Caco-2 (cell line): ENCODE measurements around the gene MYADML2. TPM values are rescaled to one million over a fixed set of nuclear protein-coding genes. Genes with fewer than 3 reads are reported as not detected.

Experiments
- BruUV-seq: library from RNA; stranded (reverse); fragments of 400-500 nt; replicated peaks from 2 replicates; lab custom pipeline; 2021; lab: Mats Ljungman, UMichigan
- CTCF ChIA-PET: fragments of 300-600 bp; sonication (Branson Sonifier 250); formaldehyde crosslinking; loops from one replicate; lab custom pipeline; 2022; ENCODE audit warnings: antibody characterized with exemption; lab: Charles Lee
- POLR2A ChIA-PET: fragments of 300-600 bp; sonication (Branson Sonifier 250); formaldehyde crosslinking; loops from one replicate; lab custom pipeline; 2022; ENCODE audit warnings: antibody characterized with exemption; lab: Charles Lee
- DNase-seq, 2 experiments: peaks; one replicate each; pipeline versions ENCODE4 v3.0.0 to v3.0.0-alpha.2; 2020 to 2022
- H3K27me3 ChIP-seq: replicated peaks from 2 replicates; pipeline ENCODE4 v1.6.0; 2011; ENCODE audit warnings: low read length; ENCODE audit not compliant: control insufficient read depth, insufficient read depth
- H3K36me3 ChIP-seq: 2 replicates; pipeline ENCODE4 v1.5.1; 2011; ENCODE audit warnings: low read length; ENCODE audit not compliant: control insufficient read depth, insufficient read depth
- H3K4me1 ChIP-seq: fragments of 250-450 bp; sonication (Bioruptor Pico); 2 replicates; pipeline ENCODE4 v1.5.1; 2020; ENCODE audit warnings: mild to moderate bottlenecking
- H3K4me3 ChIP-seq: 2 replicates; pipeline ENCODE4 v1.5.1; 2011; ENCODE audit warnings: low read depth, mild to moderate bottlenecking, control low read depth, low read length
- H3K9me3 ChIP-seq: fragments of 250-450 bp; sonication (Bioruptor Pico); 2 replicates; pipeline ENCODE4 v1.5.1; 2020; ENCODE audit warnings: mild to moderate bottlenecking, moderate library complexity
- H3K27ac Mint-ChIP-seq: one replicate; pipeline ENCODE4 v1.8.0; 2022; ENCODE audit warnings: mixed read lengths; ENCODE audit not compliant: unreplicated experiment
- H3K27me3 Mint-ChIP-seq: one replicate; pipeline ENCODE4 v1.8.0; 2022; ENCODE audit warnings: mixed read lengths; ENCODE audit not compliant: insufficient read depth, unreplicated experiment
- H3K36me3 Mint-ChIP-seq: one replicate; pipeline ENCODE4 v1.8.0; 2022; ENCODE audit warnings: mild to moderate bottlenecking, mixed read lengths; ENCODE audit not compliant: insufficient read depth, unreplicated experiment
- H3K4me1 Mint-ChIP-seq: one replicate; pipeline ENCODE4 v1.8.0; 2022; ENCODE audit warnings: low read depth, mixed read lengths; ENCODE audit not compliant: unreplicated experiment
- H3K4me3 Mint-ChIP-seq: one replicate; pipeline ENCODE4 v1.8.0; 2022; ENCODE audit warnings: mild to moderate bottlenecking, moderate library complexity, mixed read lengths; ENCODE audit not compliant: unreplicated experiment
- H3K9me3 Mint-ChIP-seq: one replicate; pipeline ENCODE4 v1.8.0; 2022; ENCODE audit warnings: mixed read lengths; ENCODE audit not compliant: unreplicated experiment
- intact Hi-C: fragments of 100-400 bp; cut with micrococcal nuclease; formaldehyde crosslinking; loops from one replicate; pipeline ENCODE4 v1.10.0; 2022; ENCODE audit not compliant: unreplicated experiment
- total RNA-seq: library from RNA; stranded (reverse); gene quantifications from 2 replicates; pipeline ENCODE4 v1.2.3, GENCODE V29; 2022
- TF ChIP-seq, protein P1 (sequence below), 2 experiments: fragments of 200-600 bp in 1 of 2; IDR thresholded peaks; 1 replicate in 1 of 2; 2 replicates in 1 of 2; pipeline versions ENCODE4 v1.5.1 to v1.8.0; 2011 to 2022; ENCODE audit warnings: antibody characterized with exemption in 1 of 2, control low read depth in 1 of 2, inconsistent platforms in 1 of 2, low read depth in 1 of 2, low read length in 1 of 2, mild to moderate bottlenecking in 1 of 2, moderate library complexity in 1 of 2; ENCODE audit not compliant: insufficient read depth in 1 of 2, severe bottlenecking in 1 of 2, unreplicated experiment in 1 of 2

The MYADML2 gene
- total RNA-seq, 1 experiment from 2014 or later: not detected

DNA sequence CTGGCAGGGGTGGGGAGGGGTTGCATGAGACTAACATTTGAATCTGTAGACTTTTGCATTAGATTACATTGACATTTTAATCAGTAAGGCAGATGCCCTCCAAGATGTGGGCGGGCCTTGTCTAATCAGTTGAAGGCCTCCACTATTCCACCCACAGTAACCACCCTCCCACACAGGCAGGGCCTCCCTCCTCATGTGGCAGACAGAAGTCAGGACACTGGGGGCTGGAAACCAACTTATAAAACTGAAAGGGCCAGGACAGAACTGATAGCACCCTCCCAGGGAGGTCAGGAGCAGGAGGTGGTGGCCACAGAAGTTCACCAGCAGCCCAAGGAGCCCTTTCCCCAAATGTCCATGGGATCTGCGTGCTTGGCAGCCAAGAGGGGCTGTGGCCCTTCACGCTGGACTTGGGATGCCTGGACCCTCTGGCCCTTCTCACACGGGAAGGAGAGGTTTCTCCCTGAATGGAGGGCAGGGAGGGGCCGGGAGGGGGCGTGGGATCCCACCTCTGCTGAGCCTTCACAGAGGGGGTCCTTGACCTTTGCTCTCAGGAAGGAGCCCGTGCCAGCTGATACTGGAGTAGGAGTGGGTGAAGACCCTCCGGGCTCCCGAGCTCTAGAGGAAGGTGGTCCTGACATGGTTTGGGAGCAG, 14.6 kb downstream of the MYADML2 start:
- no peaks in the 10 kb centered on the region; the same call in 1 of the 2 replicates for H3K4me1 ChIP-seq
- no peaks in the 10 kb centered on the region for H3K9me3 Mint-ChIP-seq

DNA sequence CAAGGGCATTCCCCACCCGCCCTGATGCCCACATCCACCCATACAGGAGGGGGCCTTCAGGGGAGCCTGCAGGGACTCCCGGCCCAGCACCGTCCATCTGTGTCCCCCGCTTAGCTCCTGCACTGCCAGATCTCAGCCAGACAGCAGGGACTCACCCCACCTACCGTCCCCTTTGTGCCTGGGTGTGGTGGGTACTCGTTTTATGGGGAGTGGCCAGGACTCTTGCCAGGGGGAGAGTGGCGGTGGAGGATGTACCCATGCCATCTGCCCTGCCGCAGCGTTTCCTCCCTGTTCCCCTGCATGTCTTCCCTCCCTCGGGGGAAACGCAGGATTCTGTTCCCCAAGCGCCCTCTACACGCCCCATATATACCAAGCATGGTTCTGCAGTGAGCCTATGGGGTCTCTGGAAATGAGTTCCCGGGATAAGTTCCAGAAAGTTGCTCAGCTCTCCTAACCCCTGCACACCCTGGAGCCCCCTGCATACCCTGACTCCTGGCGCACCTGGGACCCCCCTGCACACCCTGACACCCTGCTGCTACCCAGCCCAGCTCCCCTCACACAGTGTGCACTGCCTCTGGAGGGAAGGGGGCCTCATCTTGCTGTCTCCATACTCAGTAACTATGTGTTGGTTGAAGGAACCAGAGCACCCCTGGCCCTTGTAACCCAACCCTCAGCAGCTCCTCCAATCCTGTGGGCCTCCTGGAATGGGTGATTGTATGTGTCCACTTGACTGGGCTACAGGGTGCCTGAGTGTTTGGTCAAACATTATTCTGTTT, 15.3 kb downstream of the MYADML2 start:
- CTCF ChIA-PET: no interaction called here
- Mint-ChIP-seq H3K27me3 (no peaks in the 10 kb centered on the region), H3K4me3 (peak overlapping the region; percentile 31), H3K27ac (peak overlapping the region; percentile 33), H3K36me3 (peaks cover 48% of the 10 kb centered on the region), H3K4me1 (peaks cover 7% of the 10 kb centered on the region), H3K9me3 (no peaks in the 10 kb centered on the region)
- no peaks in the 10 kb centered on the region for H3K27me3 ChIP-seq
- peaks cover 3% of the 10 kb centered on the region; the same call in 1 of the 2 replicates for H3K36me3 ChIP-seq
- TF ChIP-seq, protein P1, sequence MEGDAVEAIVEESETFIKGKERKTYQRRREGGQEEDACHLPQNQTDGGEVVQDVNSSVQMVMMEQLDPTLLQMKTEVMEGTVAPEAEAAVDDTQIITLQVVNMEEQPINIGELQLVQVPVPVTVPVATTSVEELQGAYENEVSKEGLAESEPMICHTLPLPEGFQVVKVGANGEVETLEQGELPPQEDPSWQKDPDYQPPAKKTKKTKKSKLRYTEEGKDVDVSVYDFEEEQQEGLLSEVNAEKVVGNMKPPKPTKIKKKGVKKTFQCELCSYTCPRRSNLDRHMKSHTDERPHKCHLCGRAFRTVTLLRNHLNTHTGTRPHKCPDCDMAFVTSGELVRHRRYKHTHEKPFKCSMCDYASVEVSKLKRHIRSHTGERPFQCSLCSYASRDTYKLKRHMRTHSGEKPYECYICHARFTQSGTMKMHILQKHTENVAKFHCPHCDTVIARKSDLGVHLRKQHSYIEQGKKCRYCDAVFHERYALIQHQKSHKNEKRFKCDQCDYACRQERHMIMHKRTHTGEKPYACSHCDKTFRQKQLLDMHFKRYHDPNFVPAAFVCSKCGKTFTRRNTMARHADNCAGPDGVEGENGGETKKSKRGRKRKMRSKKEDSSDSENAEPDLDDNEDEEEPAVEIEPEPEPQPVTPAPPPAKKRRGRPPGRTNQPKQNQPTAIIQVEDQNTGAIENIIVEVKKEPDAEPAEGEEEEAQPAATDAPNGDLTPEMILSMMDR (IDR thresholded peaks at IDR 0.05; ENCODE audit: insufficient read depth in 1 of 2, low read depth in 1 of 2, low read length in 1 of 2, severe bottlenecking in 1 of 2, unreplicated experiment in 1 of 2): no peak
- POLR2A ChIA-PET: no interaction called here
- no TSS peak for BruUV-seq
- no peak overlapping the region for H3K4me3 ChIP-seq
- intact Hi-C loops: no loop called here
- no peaks in the 10 kb centered on the region; the same call in 1 of the 2 replicates for H3K4me1 ChIP-seq
- no peak for DNase-seq
- H3K9me3 ChIP-seq: no peaks in the 10 kb centered on the region

More for the DNA sequence above, 14.6 kb downstream of the MYADML2 start:
- TF ChIP-seq, protein P1 (IDR thresholded peaks at IDR 0.05; ENCODE audit: insufficient read depth in 1 of 2, low read depth in 1 of 2, low read length in 1 of 2, severe bottlenecking in 1 of 2, unreplicated experiment in 1 of 2): no peak
- Histone ChIP-seq H3K27me3 (no peaks in the 10 kb centered on the region), H3K9me3 (no peaks in the 10 kb centered on the region), H3K36me3 (peaks cover 3% of the 10 kb centered on the region; the same call in 1 of the 2 replicates), H3K4me3 (no peak overlapping the region)
- Mint-ChIP-seq H3K27ac (peak overlapping the region; percentile 33), H3K27me3 (no peaks in the 10 kb centered on the region), H3K4me3 (peak overlapping the region; percentile 35), H3K4me1 (peaks cover 7% of the 10 kb centered on the region), H3K36me3 (peaks cover 53% of the 10 kb centered on the region)
- intact Hi-C loops: no loop called here
- ChIA-PET POLR2A (no interaction called here), CTCF (interaction anchor here (1.1 kb wide), 1 partner anchor 22 kb away, joined by 3 read pairs; no protein-coding TSS in a partner anchor)
- BruUV-seq: TSS peak; percentile 19
- DNase-seq: no peak

DNA sequence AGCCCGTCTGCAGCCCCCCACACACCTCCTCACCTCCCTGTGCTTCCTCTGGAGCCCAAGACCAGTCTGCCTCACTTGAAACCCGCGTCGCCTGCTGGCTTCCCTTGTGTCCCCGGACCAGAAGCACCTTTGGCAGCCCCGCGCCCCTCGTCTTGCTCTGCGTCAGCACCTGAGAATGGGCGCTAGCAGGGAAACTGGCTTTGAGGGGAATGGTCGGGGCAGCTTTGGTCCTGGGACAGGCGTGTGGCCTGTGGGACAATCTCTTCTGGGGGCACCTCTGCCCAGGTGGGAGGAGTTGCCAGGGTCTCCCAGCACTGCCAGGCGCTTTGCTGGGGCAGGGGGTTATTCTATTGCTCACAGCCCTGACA, 15.9 kb downstream of the MYADML2 start:
- H3K9me3 ChIP-seq: no peaks in the 10 kb centered on the region
- BruUV-seq: no TSS peak
- TF ChIP-seq, protein P1 (IDR thresholded peaks at IDR 0.05; ENCODE audit: insufficient read depth in 1 of 2, low read depth in 1 of 2, low read length in 1 of 2, severe bottlenecking in 1 of 2, unreplicated experiment in 1 of 2): no peak
- Mint-ChIP-seq H3K9me3 (no peaks in the 10 kb centered on the region), H3K4me3 (no peak overlapping the region), H3K4me1 (peaks cover 11% of the 10 kb centered on the region), H3K27me3 (no peaks in the 10 kb centered on the region), H3K27ac (peak overlapping the region; percentile 33), H3K36me3 (peaks cover 48% of the 10 kb centered on the region)
- peaks cover 3% of the 10 kb centered on the region; the same call in 1 of the 2 replicates for H3K36me3 ChIP-seq
- no peaks in the 10 kb centered on the region for H3K27me3 ChIP-seq
- intact Hi-C loops: no loop called here
- POLR2A ChIA-PET: no interaction called here
- DNase-seq: no peak
- CTCF ChIA-PET: interaction anchor here (0.6 kb wide), 2 partner anchors 28 to 199 kb away, joined by 3 to 5 read pairs; no protein-coding TSS in a partner anchor
- H3K4me3 ChIP-seq: no peak overlapping the region
- peaks cover 2% of the 10 kb centered on the region for H3K4me1 ChIP-seq
